Measurements from ENCODE around the gene ZNF287.

- TF ChIP-seq, protein P1, sequence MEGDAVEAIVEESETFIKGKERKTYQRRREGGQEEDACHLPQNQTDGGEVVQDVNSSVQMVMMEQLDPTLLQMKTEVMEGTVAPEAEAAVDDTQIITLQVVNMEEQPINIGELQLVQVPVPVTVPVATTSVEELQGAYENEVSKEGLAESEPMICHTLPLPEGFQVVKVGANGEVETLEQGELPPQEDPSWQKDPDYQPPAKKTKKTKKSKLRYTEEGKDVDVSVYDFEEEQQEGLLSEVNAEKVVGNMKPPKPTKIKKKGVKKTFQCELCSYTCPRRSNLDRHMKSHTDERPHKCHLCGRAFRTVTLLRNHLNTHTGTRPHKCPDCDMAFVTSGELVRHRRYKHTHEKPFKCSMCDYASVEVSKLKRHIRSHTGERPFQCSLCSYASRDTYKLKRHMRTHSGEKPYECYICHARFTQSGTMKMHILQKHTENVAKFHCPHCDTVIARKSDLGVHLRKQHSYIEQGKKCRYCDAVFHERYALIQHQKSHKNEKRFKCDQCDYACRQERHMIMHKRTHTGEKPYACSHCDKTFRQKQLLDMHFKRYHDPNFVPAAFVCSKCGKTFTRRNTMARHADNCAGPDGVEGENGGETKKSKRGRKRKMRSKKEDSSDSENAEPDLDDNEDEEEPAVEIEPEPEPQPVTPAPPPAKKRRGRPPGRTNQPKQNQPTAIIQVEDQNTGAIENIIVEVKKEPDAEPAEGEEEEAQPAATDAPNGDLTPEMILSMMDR (IDR thresholded peaks at IDR 0.05; ENCODE audit: insufficient read depth, low read length, poor library complexity, severe bottlenecking), result no peak
- TF ChIP-seq EZH2phosphoT487 (conservative IDR thresholded peaks at IDR 0.05; ENCODE audit: low read length), result no peak
Observed at GRCh38 chr17:16617481-16618060, 48.6 kb upstream of the ZNF287 start.

All from SU-DHL-6 (cell line).